Activated CD8-positive, alpha-beta memory T cell treated with anti-CD3 and anti-CD28 coated beads, Interleukin-2, amount 50 U/mL, for 4 hours (primary cell): ENCODE measurements around the gene FAM167B.
"Not testable (repeated sequence)": the region's sequence is repeated elsewhere in the genome, so short reads cannot be mapped to it uniquely, and the experiment has no call there.

Source experiments
- DNase-seq: peaks from one replicate; pipeline ENCODE4 v3.0.0-alpha.2; 2020

The FAM167B gene

GRCh38 chr1:32224285-32224684, 22.7 kb upstream of the FAM167B start:
- DNase-seq = no peak

- no peak for DNase-seq
Observed at GRCh38 chr1:32228771-32229170, 18.3 kb upstream of the FAM167B start.

- no peak for DNase-seq
Observed at GRCh38 chr1:32231843-32232432, 15.1 kb upstream of the FAM167B start.

- no peak for DNase-seq
Observed at GRCh38 chr1:32232558-32233304, 14.3 kb upstream of the FAM167B start.

GRCh38 chr1:32234792-32235191, 12.2 kb upstream of the FAM167B start:
- no peak for DNase-seq

- DNase-seq = no peak
Observed at GRCh38 chr1:32239337-32239736, 7.7 kb upstream of the FAM167B start.

GRCh38 chr1:32239790-32240139, 7.3 kb upstream of the FAM167B start:
- no peak for DNase-seq

- peak; percentile 63 for DNase-seq
Observed at GRCh38 chr1:32240140-32240951, 6.7 kb upstream of the FAM167B start.

- DNase-seq = peak; percentile 50
Observed at GRCh38 chr1:32241001-32241763, 5.8 kb upstream of the FAM167B start.

GRCh38 chr1:32242341-32242851, 4.6 kb upstream of the FAM167B start:
- no peak for DNase-seq

GRCh38 chr1:32247452-32247851, 430 bp downstream of the FAM167B start:
- no peak for DNase-seq

- DNase-seq = peak; percentile 77
Observed at GRCh38 chr1:32247983-32248889, 1.2 kb downstream of the FAM167B start.

- DNase-seq = peak; percentile 79
Observed at GRCh38 chr1:32249831-32250525, 3.0 kb downstream of the FAM167B start.

- peak; percentile 64 for DNase-seq
Observed at GRCh38 chr1:32250893-32251716, 4.1 kb downstream of the FAM167B start, which contains the start of gene LCK. Gene LCK (plus strand): TSS chr1:32251265. CDS start chr1:32274330, 23,065 bp downstream.

- DNase-seq = no peak
Observed at GRCh38 chr1:32255072-32256071, 8.3 kb downstream of the FAM167B start.

GRCh38 chr1:32256473-32257226, 9.6 kb downstream of the FAM167B start:
- no peak for DNase-seq

- DNase-seq = no peak
Observed at GRCh38 chr1:32257227-32257508, 10.1 kb downstream of the FAM167B start.

- not testable (repeated sequence) for DNase-seq
Observed at GRCh38 chr1:32263236-32263593, 16.2 kb downstream of the FAM167B start.
